HuH-7.5 (cell line): Measurements from ENCODE around the gene NECAB2.

ENCODE experiments used
- DNase-seq: peaks from one replicate; pipeline ENCODE4 v3.0.0; 2011; ENCODE audit warnings: low spot score

NECAB2 gene

GRCh38 chr16:84024854-84025253, 56.8 kb downstream of the NECAB2 start:
- no peak for DNase-seq

DNA sequence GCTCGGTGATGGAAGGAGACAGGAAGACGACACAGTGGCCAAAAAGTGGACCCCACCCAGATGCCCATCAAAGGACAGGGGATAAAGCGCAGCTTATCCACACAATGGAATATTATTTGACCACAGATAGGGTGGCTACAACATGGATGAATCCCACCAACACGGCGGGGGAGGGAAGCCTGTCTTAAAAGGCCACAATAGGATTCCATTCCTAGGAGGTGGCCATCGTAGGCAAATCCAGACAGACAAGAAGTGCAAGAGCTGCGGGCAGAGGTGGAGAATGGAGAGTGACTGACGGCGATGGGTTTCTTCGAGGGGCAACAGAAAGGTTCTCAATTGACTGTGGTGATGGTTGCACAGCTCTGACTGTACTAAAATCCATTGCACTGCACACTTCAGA, 58.6 kb downstream of the NECAB2 start:
- DNase-seq = no peak

DNA sequence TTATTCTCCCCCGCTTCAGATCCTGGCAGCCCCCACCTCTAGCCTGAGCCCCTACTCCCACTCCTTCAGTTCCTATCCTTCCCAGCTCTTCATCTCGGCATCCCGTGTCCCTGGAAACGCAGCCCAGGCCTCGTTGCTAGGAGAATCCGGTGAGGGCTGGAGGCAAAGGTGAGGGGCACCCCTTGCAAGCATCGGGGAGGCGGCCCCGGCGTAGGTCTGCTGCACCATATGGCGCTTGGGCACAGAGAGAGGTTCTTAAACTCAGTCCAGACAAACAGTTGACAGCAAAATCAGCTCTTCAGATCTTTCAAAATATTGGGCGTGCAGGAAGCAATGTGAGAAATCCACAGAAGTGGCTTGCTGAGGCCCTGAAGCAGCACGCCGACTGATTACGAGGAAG, 59.6 kb downstream of the NECAB2 start:
- DNase-seq = no peak

GRCh38 chr16:84029297-84030047, 61.4 kb downstream of the NECAB2 start:
- DNase-seq = no peak

DNA sequence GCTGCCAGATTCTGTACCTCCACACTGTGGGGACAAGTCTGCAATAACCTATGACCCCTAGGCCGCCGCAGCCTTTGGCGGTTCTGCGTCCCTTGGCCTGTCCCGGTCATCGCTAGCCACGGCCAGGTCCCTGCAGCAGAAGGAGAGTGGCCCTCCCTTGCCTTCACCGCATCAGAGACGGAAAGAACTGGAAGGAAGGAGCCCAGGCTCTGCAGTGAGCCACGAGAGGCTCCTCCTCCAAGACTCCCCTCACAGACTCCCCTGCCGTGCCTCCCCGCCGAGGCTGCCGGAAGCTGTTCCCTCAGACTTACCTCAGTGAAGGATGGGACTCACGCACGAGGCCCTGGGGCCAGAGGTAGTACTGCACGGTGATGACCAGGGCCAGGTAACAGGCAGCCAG, 63.5 kb downstream of the NECAB2 start:
- DNase-seq = no peak

- DNase-seq = no peak
Measured at GRCh38 chr16:84032458-84033178, 64.6 kb downstream of the NECAB2 start.

- DNase-seq = no peak
Measured at GRCh38 chr16:84033251-84034195, 65.5 kb downstream of the NECAB2 start.

- no peak for DNase-seq
Measured at GRCh38 chr16:84034516-84034915, 66.5 kb downstream of the NECAB2 start.

DNA sequence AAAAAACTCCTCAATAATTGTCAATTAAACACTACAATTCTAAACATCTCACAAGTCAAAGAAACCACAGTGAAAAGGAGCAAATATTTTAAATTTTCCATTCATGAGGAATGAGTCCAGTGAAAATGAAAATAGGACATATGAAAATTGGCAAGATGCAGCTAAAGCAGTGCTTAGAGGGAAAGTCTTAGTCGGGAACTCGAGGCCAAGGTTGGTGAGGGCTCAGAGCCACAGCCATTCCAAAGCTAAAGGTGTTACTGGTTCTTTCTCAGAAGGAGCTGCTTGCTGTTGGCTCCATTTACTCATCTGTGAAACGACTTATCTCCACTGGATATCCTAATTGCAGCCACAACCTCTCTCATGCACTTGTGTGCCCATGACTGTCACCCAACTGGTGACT, 68.1 kb downstream of the NECAB2 start:
- no peak for DNase-seq

GRCh38 chr16:84036982-84037425, 69.0 kb downstream of the NECAB2 start:
- no peak for DNase-seq

GRCh38 chr16:84038469-84038868, 70.4 kb downstream of the NECAB2 start:
- DNase-seq = no peak

- no peak for DNase-seq
Measured at GRCh38 chr16:84039696-84040095, 71.7 kb downstream of the NECAB2 start.

DNA sequence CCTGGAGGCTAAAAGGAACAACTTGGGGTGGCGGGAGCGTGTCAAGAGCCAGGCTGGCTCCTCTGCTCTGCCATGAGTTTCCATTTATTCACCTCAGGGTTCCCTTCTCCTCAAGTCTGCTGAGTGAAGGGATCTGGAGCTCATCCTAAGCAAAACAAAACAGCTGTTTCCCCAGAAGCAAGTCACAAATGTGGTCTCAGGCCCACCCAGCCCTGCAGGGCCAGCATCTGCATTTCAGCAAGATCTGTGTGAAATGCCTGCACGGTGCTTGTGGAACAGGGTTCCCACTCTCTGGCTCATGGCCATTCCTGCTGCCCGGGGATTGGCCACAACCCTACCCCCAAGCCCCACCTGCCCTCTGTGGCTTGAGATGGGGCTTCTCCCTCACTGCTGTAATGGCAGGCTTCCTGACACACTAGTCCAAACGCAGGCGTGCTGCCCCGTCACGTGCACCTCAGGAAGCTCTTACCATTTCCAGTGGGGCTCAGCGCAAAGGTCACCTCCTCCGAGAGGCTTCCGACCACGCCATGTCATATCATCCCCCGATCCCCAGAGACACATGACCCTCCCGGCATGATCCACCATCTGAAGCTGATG, 72.3 kb downstream of the NECAB2 start:
- DNase-seq = no peak

- no peak for DNase-seq
Measured at GRCh38 chr16:84040823-84041820, 73.1 kb downstream of the NECAB2 start.

DNA sequence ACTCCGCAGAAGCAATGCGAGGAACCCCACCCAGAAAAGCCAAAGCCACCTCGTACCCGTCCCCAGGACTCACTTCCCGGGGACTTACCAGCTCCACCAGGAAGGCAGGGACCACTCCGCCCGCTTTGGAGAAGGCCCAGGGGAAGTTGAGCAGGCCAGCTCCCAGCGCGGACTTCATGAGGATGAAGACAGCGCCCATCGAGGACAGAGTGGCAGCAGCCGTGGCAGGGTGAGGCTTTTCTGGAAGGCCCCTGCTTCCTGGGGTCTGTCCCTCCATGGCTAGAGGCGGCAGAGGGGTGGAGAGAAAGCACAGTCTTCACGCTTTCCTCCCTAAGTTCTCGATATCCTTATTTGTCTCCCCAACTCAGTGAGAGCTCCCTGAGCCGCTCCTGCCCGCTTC, 73.8 kb downstream of the NECAB2 start:
- DNase-seq = no peak

DNA sequence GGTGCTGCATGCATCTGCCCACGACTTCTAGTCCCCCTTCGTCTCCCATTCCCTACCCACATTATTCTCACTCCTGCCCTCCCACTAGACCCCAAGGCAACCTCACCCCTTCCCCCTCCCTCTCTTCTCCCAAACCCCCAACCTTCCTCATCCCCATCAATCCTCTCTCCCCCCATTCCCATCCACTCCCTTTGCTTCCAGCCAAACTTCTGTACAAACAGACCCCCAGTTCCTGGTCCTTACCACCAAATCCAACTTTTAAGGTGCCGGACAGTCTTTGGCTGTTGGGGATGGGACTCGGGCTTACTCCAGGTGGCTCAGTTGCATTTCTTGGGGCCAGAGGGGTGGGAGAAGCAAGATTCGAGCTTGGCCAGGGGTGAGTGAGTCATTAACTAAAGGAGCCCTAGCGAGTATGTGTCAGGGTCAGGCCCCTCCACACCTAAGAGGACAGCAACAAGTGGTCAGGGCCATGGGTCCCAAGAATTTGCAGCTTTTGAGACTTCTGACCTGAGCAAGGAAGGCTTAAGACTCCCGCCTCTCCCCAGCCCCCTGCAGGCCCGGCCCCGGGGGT, 74.3 kb downstream of the NECAB2 start, which contains the start of gene SLC38A8:
Gene SLC38A8, minus strand, starts transcription at position 488 of the 571 bp plus-strand sequence. CDS start 638 bp downstream, outside the sequence.
- DNase-seq = no peak

DNA sequence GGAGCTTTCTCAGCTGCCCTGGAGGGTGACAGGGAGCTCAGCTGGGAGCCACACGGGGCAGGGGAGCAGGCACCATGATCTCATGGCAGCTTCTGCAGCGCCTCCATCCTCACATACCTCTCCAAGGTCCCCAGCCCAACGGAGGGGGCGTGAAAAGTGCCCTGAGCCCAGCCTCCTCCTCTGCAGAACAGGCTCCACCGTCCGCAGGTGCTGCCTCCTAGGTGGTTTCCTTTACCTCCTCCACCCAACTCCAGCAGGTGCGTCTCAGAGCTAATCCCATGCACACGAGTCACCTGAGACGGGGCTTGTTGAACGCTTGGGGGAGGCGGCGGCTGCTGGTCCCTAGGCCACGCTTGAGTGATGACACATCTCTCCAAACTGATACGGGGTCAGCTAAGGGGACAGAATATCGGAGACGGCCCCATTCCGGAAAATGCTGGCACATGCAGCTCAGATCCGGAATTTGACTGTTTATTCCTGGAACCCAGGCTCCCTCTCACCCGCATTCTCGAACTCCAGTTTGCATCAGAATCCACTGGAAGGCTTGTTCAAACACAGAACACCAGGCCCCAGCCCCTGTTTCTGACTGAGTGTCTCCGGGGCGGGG, 74.9 kb downstream of the NECAB2 start:
- DNase-seq = no peak

- no peak for DNase-seq
Measured at GRCh38 chr16:84043486-84044117, 75.6 kb downstream of the NECAB2 start.

- peak; percentile 69 for DNase-seq
Measured at GRCh38 chr16:84044118-84044488, 76.1 kb downstream of the NECAB2 start.
